Rectal smooth muscle tissue (tissue), 1 donor: ENCODE measurements around the gene WDR86.

Experiments used
- H3K27ac ChIP-seq: one replicate; pipeline ENCODE4 v1.7.0; 2013; ENCODE audit warnings: low read depth, low read length, inconsistent platforms
- H3K27me3 ChIP-seq: one replicate; pipeline ENCODE4 v1.7.0; 2013; ENCODE audit warnings: low read length; ENCODE audit not compliant: control insufficient read depth, insufficient read depth
- H3K36me3 ChIP-seq: one replicate; pipeline ENCODE4 v1.7.0; 2013; ENCODE audit warnings: low read length; ENCODE audit not compliant: control insufficient read depth, insufficient read depth
- H3K4me1 ChIP-seq: one replicate; pipeline ENCODE4 v1.7.0; 2013; ENCODE audit warnings: low read length; ENCODE audit not compliant: control insufficient read depth, insufficient read depth
- H3K4me3 ChIP-seq: one replicate; pipeline ENCODE4 v1.7.0; 2013; ENCODE audit warnings: low read length
- H3K9ac ChIP-seq: one replicate; pipeline ENCODE4 v1.7.0; 2013; ENCODE audit warnings: low read length

Gene WDR86

GRCh38 chr7:151437159-151437553, 27.3 kb upstream of the WDR86 start:
- no peak overlapping the region for H3K4me3 ChIP-seq
- H3K27me3 ChIP-seq = peaks cover 3% of the 10 kb centered on the region
- peaks cover 5% of the 10 kb centered on the region for H3K4me1 ChIP-seq
- no peak overlapping the region for H3K9ac ChIP-seq
- no peaks in the 10 kb centered on the region for H3K36me3 ChIP-seq
- H3K27ac ChIP-seq = peak overlapping the region; percentile 70

DNA sequence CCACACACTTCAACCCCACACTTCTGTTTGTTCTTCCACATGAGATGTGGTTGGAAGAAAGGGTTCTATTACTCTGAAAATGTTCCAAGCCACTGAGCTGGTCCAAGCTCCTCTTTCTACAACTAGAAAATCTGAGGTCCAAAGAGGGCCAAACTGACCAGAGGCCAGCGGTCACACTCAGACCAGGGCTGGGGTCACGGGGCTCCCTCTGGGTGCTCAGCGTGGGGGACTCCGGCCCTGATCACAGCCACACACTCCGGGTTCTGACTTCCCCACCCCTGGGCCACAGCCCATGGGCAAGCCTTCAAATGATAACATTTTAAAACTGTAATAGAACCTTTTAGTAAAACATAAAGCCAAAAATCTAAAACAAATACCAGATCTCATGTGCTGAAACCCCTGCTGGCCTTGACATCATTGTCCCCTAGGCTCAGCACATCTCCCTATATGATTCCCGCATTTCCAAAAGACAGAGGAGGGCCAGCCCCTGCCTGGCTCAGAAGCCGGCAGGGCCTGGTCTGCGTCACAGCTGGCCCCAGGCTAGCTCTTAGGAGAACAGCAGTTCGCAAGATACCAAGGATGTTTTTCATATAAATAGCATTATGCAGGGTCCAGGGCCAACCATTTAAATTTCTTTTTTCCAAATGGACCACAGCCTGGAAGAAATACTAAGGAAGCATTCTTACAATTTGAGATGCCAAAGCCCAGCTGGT, 26.8 kb upstream of the WDR86 start:
- Histone ChIP-seq H3K27ac (peak overlapping the region; percentile 70), H3K4me3 (no peak overlapping the region), H3K4me1 (peaks cover 5% of the 10 kb centered on the region), H3K36me3 (no peaks in the 10 kb centered on the region), H3K27me3 (peaks cover 3% of the 10 kb centered on the region), H3K9ac (no peak overlapping the region)

GRCh38 chr7:151435971-151436370, 26.1 kb upstream of the WDR86 start:
- Histone ChIP-seq H3K9ac (no peak overlapping the region), H3K4me3 (no peak overlapping the region), H3K36me3 (no peaks in the 10 kb centered on the region), H3K27ac (peak overlapping the region; percentile 70), H3K4me1 (peaks cover 5% of the 10 kb centered on the region), H3K27me3 (peaks cover 3% of the 10 kb centered on the region)

DNA sequence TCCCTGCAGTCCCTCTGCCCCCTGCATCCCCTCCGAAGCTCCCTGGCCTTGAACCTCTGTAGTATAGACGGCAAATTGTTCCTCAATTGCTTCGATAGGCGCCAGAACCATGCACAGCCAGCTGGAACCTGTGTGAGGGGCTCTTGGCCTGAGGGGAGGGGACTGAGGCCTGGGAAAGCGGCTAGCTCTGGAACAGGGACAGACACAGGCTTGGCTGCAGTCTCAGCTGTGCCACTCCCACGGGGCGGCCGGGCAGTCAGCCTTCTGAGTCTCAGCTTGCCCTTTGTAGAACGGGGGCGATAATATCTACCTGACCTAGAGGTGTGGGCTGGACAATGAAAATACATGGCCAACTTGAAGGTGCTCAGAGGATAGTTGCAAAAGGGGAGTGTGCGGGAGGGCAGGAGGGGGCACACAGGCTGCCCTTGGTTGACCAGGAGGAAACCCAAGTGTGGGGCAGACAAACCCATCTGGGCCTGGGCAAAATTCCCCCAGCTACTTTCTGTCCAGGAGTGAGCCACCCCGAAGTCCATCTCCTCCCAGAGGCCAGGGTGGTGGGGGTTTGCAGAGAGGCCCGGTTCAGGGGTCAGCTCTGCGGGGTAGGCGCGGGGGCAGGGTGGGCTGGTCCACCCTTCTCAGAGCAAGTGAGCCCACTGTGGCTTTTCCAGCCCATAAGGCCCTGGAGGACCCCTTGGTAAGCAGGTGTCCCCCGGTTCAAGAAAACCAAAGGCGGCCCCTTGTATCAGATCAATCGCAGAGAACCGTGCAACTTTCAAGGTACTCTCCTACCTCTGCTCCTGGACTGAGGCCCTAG, 25.5 kb upstream of the WDR86 start:
- no peak overlapping the region for H3K9ac ChIP-seq
- H3K4me3 ChIP-seq = no peak overlapping the region
- H3K36me3 ChIP-seq = no peaks in the 10 kb centered on the region
- peaks cover 5% of the 10 kb centered on the region for H3K4me1 ChIP-seq
- H3K27me3 ChIP-seq = peaks cover 3% of the 10 kb centered on the region
- H3K27ac ChIP-seq = no peak overlapping the region

DNA sequence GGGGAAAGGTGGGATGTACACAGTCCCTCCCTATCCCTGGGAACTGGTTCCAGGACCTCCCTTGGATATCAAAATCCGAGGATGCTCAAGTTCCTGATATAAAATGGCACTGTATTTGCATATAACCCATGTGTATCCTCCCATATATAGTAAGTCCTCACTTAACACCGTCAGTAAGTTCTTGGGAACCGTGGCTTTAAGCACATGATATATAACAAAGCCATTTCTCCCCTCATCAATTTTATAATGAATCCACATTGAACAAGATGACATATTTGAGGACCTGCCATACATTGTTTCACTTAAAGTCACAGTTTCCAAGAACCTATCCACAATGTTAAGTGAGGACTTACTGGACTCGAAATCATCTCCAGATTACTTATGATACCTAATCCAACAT, 24.7 kb upstream of the WDR86 start:
- Histone ChIP-seq H3K4me3 (no peak overlapping the region), H3K9ac (no peak overlapping the region), H3K36me3 (no peaks in the 10 kb centered on the region), H3K27me3 (peaks cover 3% of the 10 kb centered on the region), H3K27ac (no peak overlapping the region), H3K4me1 (peaks cover 5% of the 10 kb centered on the region)

DNA sequence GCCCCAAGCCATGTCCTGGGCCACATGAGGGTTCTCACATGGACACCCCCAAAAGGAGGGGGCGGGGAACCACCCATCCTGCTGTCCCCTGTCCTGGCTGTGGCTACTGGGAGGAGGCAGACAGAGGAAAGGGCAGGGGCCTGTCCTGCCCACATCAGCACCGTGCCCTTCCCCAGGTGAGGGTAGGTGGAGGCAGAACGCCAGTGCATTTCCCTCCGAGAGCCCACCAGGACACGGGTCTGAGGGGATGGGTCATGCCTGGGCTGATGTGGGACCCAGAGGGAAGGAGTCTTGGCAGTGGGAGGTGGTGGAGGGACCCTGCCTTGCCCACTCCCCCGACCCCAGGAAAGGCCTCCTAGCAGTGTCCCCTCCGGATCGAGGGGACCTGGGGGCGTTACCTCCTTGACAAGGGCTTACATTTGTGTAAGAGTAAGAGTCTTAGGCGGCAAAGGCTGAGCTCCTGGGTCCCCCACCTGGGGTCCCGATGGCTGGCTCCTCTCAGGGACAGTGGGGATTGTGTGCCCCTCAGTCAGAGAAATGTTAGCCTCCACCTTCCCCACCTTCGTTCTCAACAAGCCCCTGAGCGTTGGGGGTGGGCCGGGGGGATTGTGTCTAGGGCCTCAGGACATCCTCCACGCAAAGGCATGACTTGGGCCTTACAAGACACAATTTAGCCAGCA, 24.0 kb upstream of the WDR86 start:
- H3K36me3 ChIP-seq = no peaks in the 10 kb centered on the region
- H3K27me3 ChIP-seq = no peaks in the 10 kb centered on the region
- no peak overlapping the region for H3K4me3 ChIP-seq
- peaks cover 5% of the 10 kb centered on the region for H3K4me1 ChIP-seq
- H3K27ac ChIP-seq = no peak overlapping the region
- H3K9ac ChIP-seq = no peak overlapping the region

DNA sequence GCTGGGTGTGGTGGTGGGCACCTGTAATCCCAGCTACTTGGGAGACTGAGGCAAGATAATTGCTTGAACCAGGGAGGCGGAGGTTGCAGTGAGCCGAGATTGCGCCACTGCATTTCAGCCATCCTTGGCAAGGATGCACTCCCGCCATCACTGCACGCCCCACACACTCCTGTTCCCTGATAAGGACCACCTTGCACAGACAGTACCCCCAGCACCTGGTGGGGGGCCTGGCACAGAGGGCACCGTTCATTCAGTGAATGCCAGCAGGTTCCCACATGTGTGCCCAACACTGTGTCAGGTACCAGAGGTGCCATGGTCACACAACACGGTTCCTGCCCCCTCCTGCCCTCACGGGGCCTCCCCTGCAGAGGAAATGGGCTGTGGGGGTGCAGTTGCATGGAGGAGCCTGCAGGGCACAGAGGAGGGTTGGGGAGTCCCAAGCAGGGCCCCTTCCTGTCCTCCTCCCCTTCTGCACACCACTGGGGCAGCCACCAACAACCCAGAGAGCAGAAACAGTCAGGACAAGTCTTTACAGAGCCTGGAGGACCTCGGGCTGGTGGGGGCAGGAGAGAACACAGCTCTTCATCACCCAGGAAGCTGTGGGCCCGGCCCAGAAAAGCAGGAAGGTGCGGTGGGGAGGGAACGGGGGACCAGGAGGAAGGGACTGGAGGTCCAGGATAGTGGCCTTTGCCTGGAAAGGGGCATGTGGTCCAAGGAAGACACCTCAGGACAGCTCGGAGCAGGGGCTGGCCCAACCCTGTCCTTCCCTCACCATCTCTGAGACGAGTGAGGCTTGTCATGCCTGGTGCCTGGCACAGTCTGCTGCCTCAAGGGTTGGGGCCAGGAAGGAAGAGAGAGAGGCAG, 23.1 kb upstream of the WDR86 start:
- no peak overlapping the region for H3K9ac ChIP-seq
- no peaks in the 10 kb centered on the region for H3K27me3 ChIP-seq
- H3K4me1 ChIP-seq = peaks cover 5% of the 10 kb centered on the region
- no peaks in the 10 kb centered on the region for H3K36me3 ChIP-seq
- no peak overlapping the region for H3K4me3 ChIP-seq
- no peak overlapping the region for H3K27ac ChIP-seq

- Histone ChIP-seq H3K36me3 (no peaks in the 10 kb centered on the region), H3K4me1 (peaks cover 7% of the 10 kb centered on the region), H3K27me3 (no peaks in the 10 kb centered on the region), H3K9ac (no peak overlapping the region), H3K4me3 (no peak overlapping the region), H3K27ac (no peak overlapping the region)
Measured at GRCh38 chr7:151431768-151432311, 22.0 kb upstream of the WDR86 start.

DNA sequence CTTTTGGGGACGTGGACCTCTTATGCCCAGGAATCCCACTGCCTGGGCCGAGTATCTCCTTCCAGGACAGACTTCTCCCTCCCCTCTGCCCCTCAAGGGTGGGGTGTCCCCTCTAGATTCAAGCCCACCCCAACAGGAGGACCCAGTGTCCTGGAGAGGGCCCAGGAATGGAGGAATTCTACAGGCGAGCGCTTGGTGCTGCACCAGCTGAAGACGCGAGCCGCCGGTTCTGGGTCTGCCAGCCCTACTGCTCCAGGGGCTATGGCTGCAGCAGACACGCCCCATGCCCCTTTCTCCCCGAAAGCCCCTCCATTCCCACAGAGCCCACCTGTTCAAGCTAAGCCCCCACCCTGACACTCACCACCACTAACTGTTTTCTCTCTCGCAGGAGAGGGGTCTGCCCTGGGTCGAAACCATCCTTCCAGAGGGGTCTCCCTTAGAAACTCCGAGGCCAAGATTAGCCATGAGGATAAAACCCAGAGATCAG, 21.5 kb upstream of the WDR86 start:
- peaks cover 3% of the 10 kb centered on the region for H3K4me1 ChIP-seq
- H3K4me3 ChIP-seq = no peak overlapping the region
- no peak overlapping the region for H3K9ac ChIP-seq
- no peaks in the 10 kb centered on the region for H3K27me3 ChIP-seq
- H3K27ac ChIP-seq = no peak overlapping the region
- no peaks in the 10 kb centered on the region for H3K36me3 ChIP-seq

DNA sequence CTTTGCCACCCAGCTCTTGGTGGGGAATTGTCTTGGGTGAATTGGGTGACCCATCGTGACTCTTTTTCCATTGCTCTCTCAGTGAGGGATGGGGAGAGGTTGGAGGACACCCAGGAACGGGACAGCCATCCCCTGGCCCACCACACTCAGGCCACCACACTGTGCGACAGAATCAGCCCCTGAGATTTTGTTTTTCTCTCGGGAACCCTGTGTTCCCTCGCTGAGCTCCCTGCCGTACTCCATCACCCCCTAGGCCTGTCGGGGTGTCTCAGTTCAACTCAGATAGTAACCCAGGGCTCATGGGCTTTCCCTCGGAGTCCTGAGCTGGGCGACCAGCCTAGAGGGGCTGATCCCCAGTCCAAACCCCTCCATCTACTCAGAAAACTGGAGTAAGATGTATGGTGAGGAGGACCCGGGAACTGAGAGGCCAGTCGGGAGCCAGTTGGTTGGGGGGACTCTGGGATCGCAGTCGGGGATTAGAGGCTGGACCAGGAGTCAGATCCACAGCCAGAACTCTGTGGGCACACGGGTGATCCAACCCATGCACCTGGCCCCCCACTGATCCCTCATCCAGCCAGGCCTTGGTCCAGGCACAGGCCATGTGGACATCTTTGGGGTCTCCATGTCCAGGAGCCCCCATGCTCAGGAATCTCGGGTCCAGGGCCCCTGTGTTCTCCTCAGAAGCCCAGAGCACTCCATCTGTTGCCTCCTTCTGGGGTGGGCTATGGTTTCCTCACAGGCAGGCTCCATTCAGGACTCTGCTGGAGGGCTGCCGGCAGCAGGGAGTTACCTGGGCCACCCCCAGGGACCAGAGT, 20.8 kb upstream of the WDR86 start:
- no peaks in the 10 kb centered on the region for H3K36me3 ChIP-seq
- H3K27ac ChIP-seq = no peak overlapping the region
- H3K27me3 ChIP-seq = no peaks in the 10 kb centered on the region
- no peak overlapping the region for H3K4me3 ChIP-seq
- peaks cover 2% of the 10 kb centered on the region for H3K4me1 ChIP-seq
- H3K9ac ChIP-seq = no peak overlapping the region
